Measurements from ENCODE around the gene CBX3. TPM values are rescaled to one million over a fixed set of nuclear protein-coding genes. Genes with fewer than 3 reads are reported as not detected.
A peak's percentile ranks its signal among the peaks of the same experiment; 100 is the strongest.

The CBX3 gene
- total and polyA plus RNA-seq, 2 of the 13 experiments (the other 11 are each of a cell fraction or from before 2014, with no cell fraction given) = 53.9 to 249 TPM

- TF ChIP-seq SAP130 (CRISPR knock-in tag; IDR thresholded peaks at IDR 0.05; ENCODE audit: low read depth) (peak; percentile 71), ZNF20 (CRISPR knock-in tag; IDR thresholded peaks at IDR 0.05) (no peak), ZNF564 (CRISPR knock-in tag; IDR thresholded peaks at IDR 0.05) (peak; percentile 80; the same call in 1 of the 2 replicates), NONO (IDR thresholded peaks at IDR 0.05) (no peak), NONO (CRISPR knock-in tag; conservative IDR thresholded peaks at IDR 0.05) (peak; percentile 33; the same call in 1 of the 2 replicates), ZNF687 (CRISPR knock-in tag; IDR thresholded peaks at IDR 0.05) (peak; percentile 95), KMT2B (CRISPR knock-in tag; IDR thresholded peaks at IDR 0.05) (peak; percentile 40), RFXAP (CRISPR knock-in tag; IDR thresholded peaks at IDR 0.05; ENCODE audit: borderline replicate concordance) (peak; percentile 62; the same call in 1 of the 2 replicates), REST (IDR thresholded peaks at IDR 0.05; ENCODE audit: borderline replicate concordance in 1 of 2, low read depth in 1 of 2, low read length in 2 of 2) (0 out of 4 replicates have a peak, but pooled peaks of 1 of the 2 experiments have one; percentile 37), STAT5B (CRISPR knock-in tag; IDR thresholded peaks at IDR 0.05) (0 out of 2 replicates have a peak, but pooled peaks have one; percentile 59), GRHL1 (CRISPR knock-in tag; conservative IDR thresholded peaks at IDR 0.05) (no peak), GMEB1 (CRISPR knock-in tag; IDR thresholded peaks at IDR 0.05; ENCODE audit: borderline replicate concordance) (peak; percentile 95), CC2D1A (CRISPR knock-in tag; IDR thresholded peaks at IDR 0.05) (no peak), ZNF878 (CRISPR knock-in tag; IDR thresholded peaks at IDR 0.05) (peak; percentile 74; the same call in 1 of the 2 replicates), ZMAT5 (CRISPR knock-in tag; IDR thresholded peaks at IDR 0.05; ENCODE audit: borderline replicate concordance, low read depth) (no peak), ZNF3 (CRISPR knock-in tag; IDR thresholded peaks at IDR 0.05) (no peak), DNMT1 (CRISPR knock-in tag; IDR thresholded peaks at IDR 0.05) (no peak)
These were observed 900 bp upstream of the CBX3 start, which contains the start of gene HNRNPA2B1 (continued) for GRCh38 chr7:26200444-26201246.

All from HepG2 (cell line).